ENCODE measurements around the gene GOLGA2. TPM values are rescaled to one million over a fixed set of nuclear protein-coding genes. Genes with fewer than 3 reads are reported as not detected.

Gene GOLGA2
- total RNA-seq, 1 donor from 2014 or later: 105 TPM

- TF ChIP-seq CTCF (IDR thresholded peaks at IDR 0.05; ENCODE audit: insufficient read depth, low read depth, low read length) (no peak), EZH2 (IDR thresholded peaks at IDR 0.05; ENCODE audit: insufficient read depth, low read length) (no peak)
- Mint-ChIP-seq H3K27ac (ENCODE audit: unreplicated experiment) (peak overlapping the region; percentile 70), H3K4me1 (ENCODE audit: low read depth, unreplicated experiment) (peaks cover 20% of the 10 kb centered on the region), H3K36me3 (ENCODE audit: low read depth, unreplicated experiment) (peaks cover 18% of the 10 kb centered on the region), H3K27me3 (ENCODE audit: low read depth, unreplicated experiment) (no peaks in the 10 kb centered on the region), H3K9me3 (ENCODE audit: unreplicated experiment) (no peaks in the 10 kb centered on the region), H3K4me3 (ENCODE audit: unreplicated experiment) (peak overlapping the region; percentile 62)
- peak; percentile 16 for DNase-seq (ENCODE audit: low read depth)
- Histone ChIP-seq H3K4me1 (ENCODE audit: insufficient read depth, low read length) (peaks cover 23% of the 10 kb centered on the region), H3K9me3 (ENCODE audit: insufficient read depth, low read depth, low read length) (no peaks in the 10 kb centered on the region), H3K36me3 (ENCODE audit: insufficient read depth, low read length) (no peaks in the 10 kb centered on the region), H3K79me2 (ENCODE audit: insufficient read depth, low read length) (peaks cover 3% of the 10 kb centered on the region), H4K20me1 (ENCODE audit: insufficient read depth, low read length) (peaks cover 19% of the 10 kb centered on the region), H3K9ac (ENCODE audit: low read length) (peak overlapping the region; percentile 43), H3K4me2 (ENCODE audit: low read length) (peak overlapping the region; percentile 79), H3K4me3 (ENCODE audit: insufficient read depth, low read depth, low read length) (peak overlapping the region; percentile 51), H3K27ac (ENCODE audit: low read depth, low read length) (no peak overlapping the region), H3K27me3 (ENCODE audit: insufficient read depth, low read length) (no peaks in the 10 kb centered on the region), H2AFZ (ENCODE audit: low read depth, low read length) (no peak overlapping the region)
- no peak for FAIRE-seq
Measured at GRCh38 chr9:128249908-128250838, 25.6 kb downstream of the GOLGA2 start.

GRCh38 chr9:128249558-128249907 lies 26.3 kb downstream of the GOLGA2 start:
- Histone ChIP-seq H3K4me2 (ENCODE audit: low read length) (no peak overlapping the region), H2AFZ (ENCODE audit: low read depth, low read length) (no peak overlapping the region), H3K4me1 (ENCODE audit: insufficient read depth, low read length) (peaks cover 24% of the 10 kb centered on the region), H3K4me3 (ENCODE audit: insufficient read depth, low read depth, low read length) (no peak overlapping the region), H3K36me3 (ENCODE audit: insufficient read depth, low read length) (no peaks in the 10 kb centered on the region), H3K27me3 (ENCODE audit: insufficient read depth, low read length) (no peaks in the 10 kb centered on the region), H3K27ac (ENCODE audit: low read depth, low read length) (no peak overlapping the region), H4K20me1 (ENCODE audit: insufficient read depth, low read length) (peaks cover 16% of the 10 kb centered on the region), H3K9me3 (ENCODE audit: insufficient read depth, low read depth, low read length) (no peaks in the 10 kb centered on the region), H3K79me2 (ENCODE audit: insufficient read depth, low read length) (peaks cover 3% of the 10 kb centered on the region), H3K9ac (ENCODE audit: low read length) (no peak overlapping the region)
- Mint-ChIP-seq H3K27me3 (ENCODE audit: low read depth, unreplicated experiment) (no peaks in the 10 kb centered on the region), H3K4me1 (ENCODE audit: low read depth, unreplicated experiment) (peaks cover 18% of the 10 kb centered on the region), H3K9me3 (ENCODE audit: unreplicated experiment) (no peaks in the 10 kb centered on the region), H3K36me3 (ENCODE audit: low read depth, unreplicated experiment) (peaks cover 18% of the 10 kb centered on the region), H3K27ac (ENCODE audit: unreplicated experiment) (peak overlapping the region; percentile 70), H3K4me3 (ENCODE audit: unreplicated experiment) (peak overlapping the region; percentile 62)
- TF ChIP-seq EZH2 (IDR thresholded peaks at IDR 0.05; ENCODE audit: insufficient read depth, low read length): no peak
- no peak for TF ChIP-seq CTCF (IDR thresholded peaks at IDR 0.05; ENCODE audit: insufficient read depth, low read depth, low read length)
- FAIRE-seq: no peak
- DNase-seq (ENCODE audit: low read depth): no peak
